Loucy (cell line): ENCODE data around the gene RTBDN.

Experiments
- CTCF ChIP-seq: fragments of 200-600 bp; sonication (generic); conservative IDR thresholded peaks from 2 replicates; pipeline ENCODE4 v1.5.1; 2014; ENCODE audit warnings: mild to moderate bottlenecking, antibody characterized with exemption, low read length
- EZH2phosphoT487 ChIP-seq: fragments of 200-600 bp; IDR thresholded peaks from 2 replicates; pipeline ENCODE4 v1.6.1; 2018; ENCODE audit warnings: antibody characterized with exemption, mild to moderate bottlenecking, moderate library complexity, borderline replicate concordance

DNA sequence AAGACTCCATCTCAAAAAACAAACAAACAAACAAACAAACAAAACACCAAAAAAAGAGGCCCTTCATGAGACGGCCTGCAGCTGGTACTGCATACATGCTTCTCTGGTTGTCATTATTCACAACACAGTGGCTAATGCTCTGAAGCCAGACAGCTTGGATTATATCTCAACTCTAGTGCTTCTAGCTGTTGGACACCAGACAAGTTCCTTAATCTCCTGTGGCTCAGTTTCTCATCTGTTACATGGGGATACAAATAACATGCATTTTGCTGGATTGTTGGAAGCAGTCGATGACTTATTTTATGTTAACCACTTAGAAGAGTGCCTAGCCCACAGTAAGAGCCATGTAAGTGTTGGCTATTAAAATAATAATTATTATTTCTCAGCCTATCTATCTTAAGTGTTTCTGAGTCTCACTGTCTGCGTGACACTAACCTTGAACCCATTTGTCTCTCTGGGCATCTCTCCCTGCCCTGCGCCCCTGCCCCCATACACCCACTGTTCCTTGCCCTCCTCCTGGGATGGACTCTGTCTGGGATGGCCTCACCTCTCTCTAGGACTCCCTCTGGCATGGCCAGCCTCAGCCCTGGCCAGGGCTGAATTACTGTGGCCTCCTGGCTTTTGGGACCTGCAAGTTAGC lies 46.2 kb downstream of the RTBDN start:
- TF ChIP-seq CTCF (no peak), EZH2phosphoT487 (no peak)
